H1 (cell line): Measurements from ENCODE around the gene IL21R. TPM values are rescaled to one million over a fixed set of nuclear protein-coding genes. Genes with fewer than 3 reads are reported as not detected.
A peak's percentile ranks its signal among the peaks of the same experiment; 100 is the strongest.

Experiments used
- CTCF ChIA-PET: fragments of 300-600 bp; sonication (Branson Sonifier 250); formaldehyde crosslinking; loops from one replicate; lab custom pipeline; 2021; ENCODE audit not compliant: partially characterized antibody; lab: Charles Lee
- POLR2A ChIA-PET: fragments of 300-600 bp; sonication (Branson Sonifier 250); formaldehyde crosslinking; loops from one replicate; lab custom pipeline; 2021; ENCODE audit warnings: inconsistent platforms; ENCODE audit not compliant: partially characterized antibody; lab: Charles Lee
- DNase-seq, 2 experiments: peaks; one replicate each; pipeline versions ENCODE4 v3.0.0 to v3.0.0-alpha.2; 2010 to 2022; ENCODE audit warnings: low spot score in 2 of 2, low read depth in 1 of 2, mixed read lengths in 1 of 2
- FAIRE-seq: peaks from 2 replicates; lab custom pipeline; 2011; peaks lifted over from hg19 to GRCh38; lab: Jason Lieb, UNC
- H2AFZ ChIP-seq: 2 replicates; pipeline ENCODE4 v1.8.1; 2012; ENCODE audit warnings: low read length, inconsistent platforms
- H2AK5ac ChIP-seq: 2 replicates; pipeline ENCODE4 v1.6.1; 2013; ENCODE audit warnings: low read depth, low read length
- H2BK120ac ChIP-seq: replicated peaks from 2 replicates; pipeline ENCODE3; 2013; ENCODE audit warnings: low read depth, low read length, inconsistent platforms
- H2BK12ac ChIP-seq: 2 replicates; pipeline ENCODE4 v1.6.1; 2013; ENCODE audit warnings: low read depth, low read length
- H2BK15ac ChIP-seq: 2 replicates; pipeline ENCODE4 v1.6.1; 2013; ENCODE audit warnings: low read length
- H2BK20ac ChIP-seq: 2 replicates; pipeline ENCODE4 v1.6.1; 2013; ENCODE audit warnings: low read length
- H2BK5ac ChIP-seq: 2 replicates; pipeline ENCODE4 v1.6.1; 2013; ENCODE audit warnings: low read depth, low read length
- H3K14ac ChIP-seq: 2 replicates; pipeline ENCODE4 v1.6.1; 2013; ENCODE audit warnings: inconsistent platforms; ENCODE audit not compliant: insufficient read length
- H3K18ac ChIP-seq: 2 replicates; pipeline ENCODE4 v1.6.1; 2013; ENCODE audit warnings: low read length; ENCODE audit errors: extremely low read depth
- H3K23ac ChIP-seq: 2 replicates; pipeline ENCODE4 v1.6.1; 2013; ENCODE audit warnings: inconsistent platforms; ENCODE audit not compliant: insufficient read length
- H3K23me2 ChIP-seq: 2 replicates; pipeline ENCODE4 v1.6.1; 2013; ENCODE audit warnings: low read depth, low read length
- H3K27ac ChIP-seq: 2 replicates; pipeline ENCODE4 v1.6.1; 2011; ENCODE audit warnings: low read depth, low read length, inconsistent platforms
- H3K27me3 ChIP-seq, 4 experiments: replicated peaks in 1 of 4; 1 replicate in 1 of 4; 2 replicates in 3 of 4; pipeline versions ENCODE4 v1.6.1 to v1.8.1; 2011 to 2013; ENCODE audit warnings: low read length in 3 of 4, mild to moderate bottlenecking in 3 of 4, inconsistent platforms in 2 of 4, mixed read lengths in 2 of 4, moderate library complexity in 1 of 4; ENCODE audit not compliant: control insufficient read depth in 3 of 4, insufficient read depth in 3 of 4; ENCODE audit errors: extremely low read depth in 1 of 4
- H3K36me3 ChIP-seq, 4 experiments: 2 replicates each; pipeline versions ENCODE4 v1.6.1 to v1.8.1; 2011 to 2013; ENCODE audit warnings: mild to moderate bottlenecking in 4 of 4, low read length in 3 of 4, moderate library complexity in 2 of 4, control low read depth in 1 of 4, inconsistent platforms in 1 of 4; ENCODE audit not compliant: insufficient read depth in 4 of 4, control insufficient read depth in 2 of 4
- H3K4ac ChIP-seq: replicated peaks from 2 replicates; pipeline ENCODE3; 2013; ENCODE audit warnings: low read length, low read depth, mixed read lengths, inconsistent platforms; ENCODE audit not compliant: insufficient read length
- H3K4me1 ChIP-seq, 4 experiments: replicated peaks in 1 of 4; 1 replicate in 1 of 4; 2 replicates in 3 of 4; pipeline versions ENCODE4 v1.6.1 to v1.8.1; 2011 to 2013; ENCODE audit warnings: low read length in 3 of 4, inconsistent platforms in 2 of 4, mixed read lengths in 1 of 4; ENCODE audit not compliant: insufficient read depth in 4 of 4, control insufficient read depth in 3 of 4
- H3K4me2 ChIP-seq, 2 experiments: 2 replicates each; pipeline versions ENCODE4 v1.6.1 to v1.8.1; 2011 to 2013; ENCODE audit warnings: low read depth in 2 of 2, low read length in 2 of 2, control low read depth in 1 of 2, inconsistent platforms in 1 of 2, mild to moderate bottlenecking in 1 of 2; ENCODE audit not compliant: insufficient read depth in 1 of 2
- H3K4me3 ChIP-seq, 4 experiments: fragments of 200-600, 300-600 bp in 1 of 4; sonication (generic), shearing (Covaris generic), sonication (Bioruptor Twin) in 1 of 4; 2 replicates each; pipeline versions ENCODE4 v1.5.1 to v1.8.1; 2011 to 2016; ENCODE audit warnings: low read length in 4 of 4, low read depth in 3 of 4, control low read depth in 2 of 4, inconsistent platforms in 2 of 4, mild to moderate bottlenecking in 2 of 4, mixed read lengths in 1 of 4, moderate library complexity in 1 of 4; ENCODE audit not compliant: insufficient read depth in 2 of 4; ENCODE audit errors: extremely low read depth in 1 of 4
- H3K56ac ChIP-seq: replicated peaks from 2 replicates; pipeline ENCODE3; 2013; ENCODE audit warnings: low read depth, mild to moderate bottlenecking, mixed read lengths, low read length, inconsistent platforms; ENCODE audit not compliant: insufficient read length
- H3K79me1 ChIP-seq: 2 replicates; pipeline ENCODE4 v1.6.1; 2013; ENCODE audit warnings: low read depth, low read length, control low read depth
- H3K79me2 ChIP-seq, 2 experiments: 2 replicates each; pipeline versions ENCODE4 v1.6.1 to v1.8.1; 2012 to 2013; ENCODE audit warnings: low read length in 2 of 2, mild to moderate bottlenecking in 2 of 2, inconsistent platforms in 1 of 2; ENCODE audit not compliant: insufficient read depth in 2 of 2, control insufficient read depth in 1 of 2
- H3K9ac ChIP-seq, 4 experiments: replicated peaks in 1 of 4; 1 replicate in 1 of 4; 2 replicates in 3 of 4; pipeline versions ENCODE4 v1.6.1 to v1.8.1; 2011 to 2013; ENCODE audit warnings: low read depth in 3 of 4, low read length in 3 of 4, control low read depth in 2 of 4, mild to moderate bottlenecking in 2 of 4, moderate library complexity in 2 of 4, inconsistent platforms in 1 of 4; ENCODE audit errors: extremely low read depth in 1 of 4
- H3K9me3 ChIP-seq, 2 experiments: 2 replicates each; pipeline versions ENCODE4 v1.6.1 to v1.8.1; 2012 to 2013; ENCODE audit warnings: mild to moderate bottlenecking in 2 of 2, moderate library complexity in 2 of 2, control low read depth in 1 of 2, inconsistent platforms in 1 of 2, low read depth in 1 of 2, low read length in 1 of 2, mixed read lengths in 1 of 2; ENCODE audit not compliant: insufficient read depth in 2 of 2
- H4K20me1 ChIP-seq, 2 experiments: replicated peaks in 1 of 2; 2 replicates each; pipeline versions ENCODE3 to v1.8.1; 2011 to 2013; ENCODE audit warnings: inconsistent platforms in 2 of 2, low read length in 2 of 2, mild to moderate bottlenecking in 1 of 2; ENCODE audit not compliant: insufficient read depth in 2 of 2, control insufficient read depth in 1 of 2
- H4K5ac ChIP-seq: 2 replicates; pipeline ENCODE4 v1.6.1; 2013; ENCODE audit warnings: low read length, low read depth, mixed read lengths, inconsistent platforms; ENCODE audit not compliant: insufficient read length
- H4K8ac ChIP-seq: 2 replicates; pipeline ENCODE4 v1.8.0; 2013; ENCODE audit warnings: mild to moderate bottlenecking, moderate library complexity, low read length, inconsistent platforms; ENCODE audit not compliant: insufficient read depth; ENCODE audit errors: extremely low read depth
- H4K91ac ChIP-seq: replicated peaks from 2 replicates; pipeline ENCODE3; 2013; ENCODE audit warnings: low read length, mixed read lengths, inconsistent platforms; ENCODE audit not compliant: insufficient read length
- BCL11A ChIP-seq, 2 experiments: IDR thresholded peaks; one replicate each; pipeline ENCODE4 v1.6.1; 2011; ENCODE audit warnings: low read depth in 2 of 2, low read length in 2 of 2, mild to moderate bottlenecking in 2 of 2
- BRCA1 ChIP-seq: IDR thresholded peaks from 2 replicates; pipeline ENCODE4 v1.6.1; 2012; ENCODE audit warnings: low read depth, low read length, improper control_type of control experiment
- CBX5 ChIP-seq: fragments of 300-800, 300-1000 bp; sonication (generic); IDR thresholded peaks from 2 replicates; pipeline ENCODE4 v1.7.1; 2016; ENCODE audit warnings: antibody characterized with exemption, low read length, low read depth
- CEBPB ChIP-seq: IDR thresholded peaks from 2 replicates; pipeline ENCODE4 v1.6.1; 2012; ENCODE audit warnings: low read depth, low read length
- GABPA ChIP-seq: IDR thresholded peaks from 2 replicates; pipeline ENCODE4 v1.6.1; 2011; ENCODE audit warnings: mild to moderate bottlenecking, low read length, moderate library complexity, borderline replicate concordance; ENCODE audit not compliant: insufficient read depth
- JUN ChIP-seq: IDR thresholded peaks from 2 replicates; pipeline ENCODE4 v1.6.1; 2011; ENCODE audit warnings: low read depth, mild to moderate bottlenecking, improper control_type of control experiment, low read length
- KDM4A ChIP-seq: IDR thresholded peaks from one replicate; pipeline ENCODE4 v1.7.1; 2012; ENCODE audit warnings: low read depth, mild to moderate bottlenecking, moderate library complexity, low read length, inconsistent platforms; ENCODE audit not compliant: severe bottlenecking
- KDM5A ChIP-seq: fragments of 200-600 bp; IDR thresholded peaks from 2 replicates; pipeline ENCODE4 v1.7.1; 2012; ENCODE audit warnings: mild to moderate bottlenecking, low read length, inconsistent platforms, mixed read lengths
- POLR2A ChIP-seq, 2 experiments: IDR thresholded peaks; 1 replicate in 1 of 2; 2 replicates in 1 of 2; pipeline ENCODE4 v1.6.1; 2011; ENCODE audit warnings: low read depth in 2 of 2, low read length in 2 of 2, mild to moderate bottlenecking in 2 of 2; ENCODE audit errors: control extremely low read depth in 1 of 2
- POLR2AphosphoS5 ChIP-seq: IDR thresholded peaks from 2 replicates; pipeline ENCODE4 v1.6.1; 2011; ENCODE audit warnings: low read depth, low read length
- RXRA ChIP-seq: IDR thresholded peaks from 2 replicates; pipeline ENCODE4 v1.6.1; 2011; ENCODE audit warnings: low read depth, mild to moderate bottlenecking, low read length, moderate library complexity; ENCODE audit not compliant: insufficient read depth
- SAP30 ChIP-seq: fragments of 300-600 bp; sonication (generic); IDR thresholded peaks from 2 replicates; pipeline ENCODE4 v1.7.1; 2012; ENCODE audit warnings: low read length, moderate library complexity, mild to moderate bottlenecking, inconsistent platforms; ENCODE audit not compliant: insufficient read depth, insufficient replicate concordance
- SIX5 ChIP-seq: IDR thresholded peaks from 2 replicates; pipeline ENCODE4 v1.6.1; 2011; ENCODE audit warnings: mild to moderate bottlenecking, low read depth, low read length
- ZNF274 ChIP-seq: IDR thresholded peaks from 2 replicates; pipeline ENCODE4 v1.7.0; 2012; ENCODE audit warnings: low read length, borderline replicate concordance; ENCODE audit errors: extremely low read depth
- WGBS, 2 experiments: shearing (Covaris generic) in 1 of 2; methylation state at CpG; one replicate each; pipeline versions ENCODE4 v1.1.6 to v1.1.7; 2013 to 2015; ENCODE audit warnings: low lambda C conversion rate in 2 of 2, mixed read lengths in 2 of 2, inconsistent platforms in 1 of 2, low coverage in 1 of 2, missing lambda C conversion rate in 1 of 2; ENCODE audit not compliant: insufficient replicate concordance in 2 of 2, insufficient coverage in 1 of 2, insufficient read length in 1 of 2; ENCODE audit errors: extremely low coverage in 1 of 2, missing lambda C conversion rate in 1 of 2; 5-methylcytosine and 5-hydroxymethylcytosine counted together
- polyA plus RNA-seq, 7 experiments: library from polyadenylated mRNA; depleted of rRNA in 3 of 7; stranded (reverse) in 5 of 7; unstranded in 2 of 7; fragments of >200 nt in 5 of 7; fragments of 200-250 nt in 2 of 7; gene quantifications; 1 replicate in 5 of 7; 2 replicates in 1 of 7; 4 replicates in 1 of 7; pipeline versions ENCODE4 v1.2.1 to v1.2.3, GENCODE V29; 2011 to 2013; ENCODE audit warnings: missing spikeins in 2 of 7, mixed read lengths in 2 of 7
- total RNA-seq: library from RNA; stranded (reverse); fragmentation: NEBNext Ultra II Directional; extraction: Animal tissue kit (Norgen Biotek cat#: 25700); gene quantifications from 2 replicates; pipeline ENCODE4 v1.2.1, GENCODE V29; 2021
- TF ChIP-seq, protein P1 (sequence below): IDR thresholded peaks from 2 replicates; pipeline ENCODE4 v1.6.1; 2012; ENCODE audit warnings: inconsistent platforms

IL21R gene
- total and polyA plus RNA-seq, 2 of the 8 experiments (the other 6 are each of a cell fraction or from before 2014, with no cell fraction given): 0.34 to 0.70 TPM

DNA sequence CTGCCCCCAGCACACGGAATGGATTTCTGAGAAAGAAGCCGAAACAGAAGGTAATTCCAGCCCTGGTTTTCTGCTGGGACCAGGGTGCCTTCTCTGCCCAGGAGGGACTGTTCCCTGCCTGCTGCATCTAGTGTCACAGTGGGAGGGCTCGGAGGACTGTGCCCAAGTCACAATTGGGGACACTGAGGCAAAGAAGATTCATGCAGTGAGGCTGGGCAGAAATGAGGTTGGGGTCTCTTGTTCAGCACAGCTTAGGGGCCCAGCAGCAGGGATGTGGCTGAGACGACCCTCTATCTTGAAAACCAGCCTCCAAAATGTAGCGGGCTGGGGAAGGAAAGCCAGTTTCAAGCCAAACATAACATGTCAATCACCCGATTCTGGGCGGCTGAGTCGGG is 592 bp downstream of the IL21R start:
- no peak overlapping the region for H4K91ac ChIP-seq
- no peak overlapping the region for H3K14ac ChIP-seq
- no peak overlapping the region; the same call in 1 of the 2 replicates for H4K8ac ChIP-seq
- no peaks in the 10 kb centered on the region for H4K20me1 ChIP-seq
- no peak overlapping the region for H2BK5ac ChIP-seq
- H3K4me2 ChIP-seq: no peak overlapping the region
- H3K23ac ChIP-seq: no peak overlapping the region
- no peak overlapping the region for H3K9ac ChIP-seq
- H3K56ac ChIP-seq: no peak overlapping the region
- H3K4me3 ChIP-seq: no peak overlapping the region
- peak overlapping the region; percentile 81; the same call in 1 of the 2 replicates for H2BK15ac ChIP-seq
- ChIA-PET CTCF (interaction anchor here (2.8 kb wide), 1 partner anchor 27 kb away, joined by 14 read pairs; no protein-coding TSS in a partner anchor), POLR2A (no interaction called here)
- no peaks in the 10 kb centered on the region for H3K9me3 ChIP-seq
- no peaks in the 10 kb centered on the region; a peak in 1 of 7 replicates for H3K27me3 ChIP-seq
- H2BK120ac ChIP-seq: no peak overlapping the region
- no peak overlapping the region for H3K18ac ChIP-seq
- H3K23me2 ChIP-seq: no peaks in the 10 kb centered on the region
- no peak overlapping the region for H4K5ac ChIP-seq
- 85% methylated on average over 8 of the region's 8 CpGs; no CpG with 5 or more reads in 1 of the 2 experiments for WGBS, 2 experiments
- no peak overlapping the region for H2BK12ac ChIP-seq
- no peak for FAIRE-seq
- no peak overlapping the region for H3K4ac ChIP-seq
- H2AK5ac ChIP-seq: peak overlapping the region; percentile 59; the same call in 1 of the 2 replicates
- no peak overlapping the region for H2BK20ac ChIP-seq
- peaks cover 0 to 6% (median 4%) of the 10 kb centered on the region in 4 experiments; a peak in 3 of 7 replicates for H3K4me1 ChIP-seq
- no peaks in the 10 kb centered on the region for H3K36me3 ChIP-seq
- H2AFZ ChIP-seq: no peak overlapping the region
- no peaks in the 10 kb centered on the region for H3K79me2 ChIP-seq
- no peak for DNase-seq
- no peaks in the 10 kb centered on the region for H3K79me1 ChIP-seq
- H3K27ac ChIP-seq: no peak overlapping the region
- no peak for TF ChIP-seq POLR2AphosphoS5
- no peak for TF ChIP-seq SIX5
- TF ChIP-seq GABPA: no peak
- no peak for TF ChIP-seq RXRA
- TF ChIP-seq, protein P1, sequence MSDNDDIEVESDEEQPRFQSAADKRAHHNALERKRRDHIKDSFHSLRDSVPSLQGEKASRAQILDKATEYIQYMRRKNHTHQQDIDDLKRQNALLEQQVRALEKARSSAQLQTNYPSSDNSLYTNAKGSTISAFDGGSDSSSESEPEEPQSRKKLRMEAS: no peak
- TF ChIP-seq JUN: no peak
- no peak for TF ChIP-seq SAP30
- TF ChIP-seq POLR2A (IDR thresholded peaks at IDR 0.05; ENCODE audit: control extremely low read depth in 1 of 2, low read depth in 2 of 2, low read length in 2 of 2): no peak
- TF ChIP-seq BRCA1: no peak
- no peak for TF ChIP-seq CEBPB
- TF ChIP-seq KDM4A: no peak
- no peak for TF ChIP-seq KDM5A
- no peak for TF ChIP-seq ZNF274
- TF ChIP-seq CBX5: no peak
- no peak for TF ChIP-seq BCL11A (IDR thresholded peaks at IDR 0.05; ENCODE audit: low read depth in 2 of 2, low read length in 2 of 2)
